WTC11 (cell line): ENCODE data around the gene SLC17A2. TPM values are rescaled to one million over a fixed set of nuclear protein-coding genes. Genes with fewer than 3 reads are reported as not detected.

Experiments
- ATAC-seq: fragments of 200-7000 bp; cut with Tn5 transposase; 2 replicates; pipeline ENCODE4 v1.10.0; 2021; ENCODE audit warnings: mild to moderate bottlenecking, moderate library complexity
- CTCF ChIA-PET: fragments of 300-600 bp; sonication (Branson Sonifier 250); formaldehyde crosslinking; loops from one replicate; lab custom pipeline; 2021; ENCODE audit warnings: antibody characterized with exemption; lab: Charles Lee
- POLR2A ChIA-PET: fragments of 350-600 bp; sonication (Branson Sonifier 250); formaldehyde crosslinking; loops from one replicate; lab custom pipeline; 2021; ENCODE audit warnings: antibody characterized with exemption; lab: Charles Lee
- DNase-seq: peaks from one replicate; pipeline ENCODE4 v3.0.0; 2021; ENCODE audit warnings: low spot score
- H3K27ac Mint-ChIP-seq: 2 replicates; pipeline ENCODE4 v1.8.0; 2021; ENCODE audit warnings: mixed read lengths
- H3K27me3 Mint-ChIP-seq: 2 replicates; pipeline ENCODE4 v1.8.0; 2021; ENCODE audit warnings: low read depth, mild to moderate bottlenecking, moderate library complexity, mixed read lengths
- H3K36me3 Mint-ChIP-seq: 2 replicates; pipeline ENCODE4 v1.8.0; 2021; ENCODE audit warnings: mixed read lengths
- H3K4me1 Mint-ChIP-seq: 2 replicates; pipeline ENCODE4 v1.8.0; 2022; ENCODE audit warnings: mixed read lengths
- H3K4me3 Mint-ChIP-seq: 2 replicates; pipeline ENCODE4 v1.8.0; 2021; ENCODE audit warnings: mild to moderate bottlenecking, moderate library complexity, mixed read lengths
- H3K9me3 Mint-ChIP-seq: 2 replicates; pipeline ENCODE4 v1.8.0; 2021; ENCODE audit warnings: mixed read lengths
- ATF1 ChIP-seq: sonication (generic); formaldehyde crosslinking; IDR thresholded peaks from 2 replicates; pipeline ENCODE4 v1.8.1; 2023; ENCODE audit warnings: mild to moderate bottlenecking, moderate library complexity, missing genetic modification reagents
- CREB1 ChIP-seq: sonication (generic); formaldehyde crosslinking; IDR thresholded peaks from 2 replicates; pipeline ENCODE4 v1.8.0; 2023; ENCODE audit warnings: mild to moderate bottlenecking, missing genetic modification reagents
- ELF4 ChIP-seq: sonication (generic); formaldehyde crosslinking; IDR thresholded peaks from 2 replicates; pipeline ENCODE4 v1.8.1; 2022; ENCODE audit warnings: low read depth, mild to moderate bottlenecking, moderate library complexity, missing genetic modification reagents
- EMX1 ChIP-seq: fragments of 250-450 bp; sonication (Bioruptor Pico); IDR thresholded peaks from 2 replicates; pipeline ENCODE4 v1.8.0; 2021; ENCODE audit warnings: mild to moderate bottlenecking
- ETV6 ChIP-seq: sonication (generic); formaldehyde crosslinking; IDR thresholded peaks from 2 replicates; pipeline ENCODE4 v1.8.1; 2022; ENCODE audit warnings: mild to moderate bottlenecking, missing genetic modification reagents
- FOXJ3 ChIP-seq: sonication (generic); formaldehyde crosslinking; IDR thresholded peaks from 2 replicates; pipeline ENCODE4 v1.9.0; 2021; ENCODE audit warnings: missing genetic modification reagents, mild to moderate bottlenecking, borderline replicate concordance
- FOXP1 ChIP-seq: sonication (generic); formaldehyde crosslinking; IDR thresholded peaks from 2 replicates; pipeline ENCODE4 v1.8.0; 2022; ENCODE audit warnings: missing genetic modification reagents, mild to moderate bottlenecking, moderate library complexity, borderline replicate concordance
- GTF2I ChIP-seq: fragments of 250-450 bp; sonication (Bioruptor Pico); conservative IDR thresholded peaks from 2 replicates; pipeline ENCODE4 v1.4.0; 2021; ENCODE audit warnings: mild to moderate bottlenecking
- HMGA2 ChIP-seq: fragments of 250-450 bp; sonication (Bioruptor Pico); IDR thresholded peaks from 2 replicates; pipeline ENCODE4 v1.4.0; 2021; ENCODE audit warnings: mild to moderate bottlenecking, moderate library complexity
- NFE2L1 ChIP-seq: sonication (generic); formaldehyde crosslinking; IDR thresholded peaks from 2 replicates; pipeline ENCODE4 v1.8.1; 2023; ENCODE audit warnings: missing genetic modification reagents
- NFYB ChIP-seq: sonication (generic); formaldehyde crosslinking; conservative IDR thresholded peaks from 2 replicates; pipeline ENCODE4 v1.8.0; 2022; ENCODE audit warnings: low read depth, missing genetic modification reagents
- OVOL2 ChIP-seq: fragments of 250-450 bp; sonication (Bioruptor Pico); IDR thresholded peaks from 2 replicates; pipeline ENCODE4 v1.9.0; 2021; ENCODE audit warnings: mild to moderate bottlenecking, borderline replicate concordance
- RELA ChIP-seq: sonication (generic); formaldehyde crosslinking; IDR thresholded peaks from 2 replicates; pipeline ENCODE4 v1.8.1; 2022; ENCODE audit warnings: missing genetic modification reagents, mild to moderate bottlenecking, borderline replicate concordance
- TCF7 ChIP-seq: sonication (generic); formaldehyde crosslinking; IDR thresholded peaks from 2 replicates; pipeline ENCODE4 v1.8.0; 2022; ENCODE audit warnings: mild to moderate bottlenecking, low read depth, missing genetic modification reagents, moderate library complexity
- TEAD4 ChIP-seq: sonication (generic); formaldehyde crosslinking; IDR thresholded peaks from 2 replicates; pipeline ENCODE4 v1.8.0; 2022; ENCODE audit warnings: mild to moderate bottlenecking, missing genetic modification reagents
- ZBTB21 ChIP-seq: sonication (generic); formaldehyde crosslinking; IDR thresholded peaks from 2 replicates; pipeline ENCODE4 v1.8.1; 2023; ENCODE audit warnings: mild to moderate bottlenecking, missing genetic modification reagents, borderline replicate concordance
- total RNA-seq: library from RNA; stranded (reverse); gene quantifications from 3 replicates; pipeline ENCODE4 v1.2.3, GENCODE V29; 2021
- TF ChIP-seq, protein P1 (sequence below): fragments of 250-450 bp; sonication (Bioruptor Pico); IDR thresholded peaks from 2 replicates; pipeline ENCODE4 v2.1.2; 2022; ENCODE audit warnings: mild to moderate bottlenecking, moderate library complexity
- TF ChIP-seq, protein P2 (sequence below): fragments of 250-450 bp; sonication (Bioruptor Pico); IDR thresholded peaks from 2 replicates; pipeline ENCODE4 v1.8.0; 2021; ENCODE audit warnings: mild to moderate bottlenecking
- TF ChIP-seq, protein P3 (sequence below): sonication (generic); formaldehyde crosslinking; IDR thresholded peaks from 2 replicates; pipeline ENCODE4 v1.8.1; 2022; ENCODE audit warnings: low read depth, mild to moderate bottlenecking, moderate library complexity, missing genetic modification reagents, borderline replicate concordance
- TF ChIP-seq, protein P4 (sequence below): fragments of 250-450 bp; sonication (Bioruptor Pico); IDR thresholded peaks from 2 replicates; pipeline ENCODE4 v1.9.0; 2021; ENCODE audit warnings: moderate library complexity, mild to moderate bottlenecking, inconsistent platforms, borderline replicate concordance
- TF ChIP-seq, protein P5 (sequence below): fragments of 250-450 bp; sonication (Bioruptor Pico); conservative IDR thresholded peaks from 2 replicates; pipeline ENCODE4 v1.9.0; 2021; ENCODE audit warnings: mild to moderate bottlenecking
- TF ChIP-seq, protein P6 (sequence below): sonication (generic); formaldehyde crosslinking; IDR thresholded peaks from 2 replicates; pipeline ENCODE4 v1.8.0; 2022; ENCODE audit warnings: mild to moderate bottlenecking, missing genetic modification reagents
- TF ChIP-seq, protein P7 (sequence below): sonication (generic); formaldehyde crosslinking; IDR thresholded peaks from 2 replicates; pipeline ENCODE4 v1.8.0; 2022; ENCODE audit warnings: missing genetic modification reagents
- TF ChIP-seq, protein P8 (sequence below): fragments of 200-600 bp; IDR thresholded peaks from 2 replicates; pipeline ENCODE4 v1.8.0; 2022; ENCODE audit warnings: antibody characterized with exemption

Gene SLC17A2
- total RNA-seq, 1 experiment from 2014 or later = not detected

DNA sequence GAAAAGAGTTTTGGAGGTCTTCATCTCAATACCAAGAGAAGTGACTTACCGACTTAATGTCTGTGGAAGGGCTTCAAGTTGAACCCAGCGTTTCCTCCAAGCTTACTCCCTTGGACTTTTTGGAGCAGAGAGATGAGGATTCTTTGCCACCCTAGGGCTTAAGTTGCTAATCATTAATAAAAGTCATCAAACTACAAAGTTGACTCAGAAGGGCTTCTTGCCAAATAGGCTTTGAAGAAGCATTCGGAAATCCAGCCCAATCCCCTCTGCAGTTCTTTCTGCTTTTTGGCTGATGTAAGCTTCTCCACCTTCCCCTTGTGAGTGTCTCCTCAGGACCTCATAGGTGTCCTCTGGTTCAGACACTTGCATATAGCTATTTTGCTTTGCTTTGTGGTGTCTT, 56.4 kb downstream of the SLC17A2 start, which contains the start of gene SLC17A3:
Gene SLC17A3 (minus strand): TSS at position 126 of the 400 bp plus-strand sequence. CDS start 5,856 bp downstream, outside the sequence.
- no peaks in the 10 kb centered on the region for H3K4me1 Mint-ChIP-seq
- H3K9me3 Mint-ChIP-seq = no peaks in the 10 kb centered on the region
- H3K27ac Mint-ChIP-seq = no peak within 1 kb of the TSS
- H3K27me3 Mint-ChIP-seq = peaks cover 5% of the 10 kb centered on the region
- no peak within 1 kb of the TSS for H3K4me3 Mint-ChIP-seq
- no peaks in the 10 kb centered on the region for H3K36me3 Mint-ChIP-seq
- ChIA-PET CTCF (interaction anchor here (2.8 kb wide), 1 partner anchor 8 kb away, joined by 9 read pairs; no protein-coding TSS in a partner anchor), POLR2A (no interaction called here)
- no peak for ATAC-seq
- no peak for TF ChIP-seq RELA (CRISPR knock-in tag)
- TF ChIP-seq, protein P1, sequence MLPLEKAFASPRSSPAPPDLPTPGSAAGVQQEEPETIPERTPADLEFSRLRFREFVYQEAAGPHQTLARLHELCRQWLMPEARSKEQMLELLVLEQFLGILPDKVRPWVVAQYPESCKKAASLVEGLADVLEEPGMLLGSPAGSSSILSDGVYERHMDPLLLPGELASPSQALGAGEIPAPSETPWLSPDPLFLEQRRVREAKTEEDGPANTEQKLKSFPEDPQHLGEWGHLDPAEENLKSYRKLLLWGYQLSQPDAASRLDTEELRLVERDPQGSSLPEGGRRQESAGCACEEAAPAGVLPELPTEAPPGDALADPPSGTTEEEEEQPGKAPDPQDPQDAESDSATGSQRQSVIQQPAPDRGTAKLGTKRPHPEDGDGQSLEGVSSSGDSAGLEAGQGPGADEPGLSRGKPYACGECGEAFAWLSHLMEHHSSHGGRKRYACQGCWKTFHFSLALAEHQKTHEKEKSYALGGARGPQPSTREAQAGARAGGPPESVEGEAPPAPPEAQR (CRISPR knock-in tag) = no peak
- no peak for TF ChIP-seq EMX1 (CRISPR knock-in tag)
- no peak for TF ChIP-seq ZBTB21
- no peak for TF ChIP-seq ATF1
- TF ChIP-seq, protein P2, sequence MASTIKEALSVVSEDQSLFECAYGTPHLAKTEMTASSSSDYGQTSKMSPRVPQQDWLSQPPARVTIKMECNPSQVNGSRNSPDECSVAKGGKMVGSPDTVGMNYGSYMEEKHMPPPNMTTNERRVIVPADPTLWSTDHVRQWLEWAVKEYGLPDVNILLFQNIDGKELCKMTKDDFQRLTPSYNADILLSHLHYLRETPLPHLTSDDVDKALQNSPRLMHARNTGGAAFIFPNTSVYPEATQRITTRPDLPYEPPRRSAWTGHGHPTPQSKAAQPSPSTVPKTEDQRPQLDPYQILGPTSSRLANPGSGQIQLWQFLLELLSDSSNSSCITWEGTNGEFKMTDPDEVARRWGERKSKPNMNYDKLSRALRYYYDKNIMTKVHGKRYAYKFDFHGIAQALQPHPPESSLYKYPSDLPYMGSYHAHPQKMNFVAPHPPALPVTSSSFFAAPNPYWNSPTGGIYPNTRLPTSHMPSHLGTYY (CRISPR knock-in tag) = no peak
- no peak for TF ChIP-seq ETV6 (CRISPR knock-in tag)
- no peak for TF ChIP-seq HMGA2 (CRISPR knock-in tag)
- TF ChIP-seq, protein P3, sequence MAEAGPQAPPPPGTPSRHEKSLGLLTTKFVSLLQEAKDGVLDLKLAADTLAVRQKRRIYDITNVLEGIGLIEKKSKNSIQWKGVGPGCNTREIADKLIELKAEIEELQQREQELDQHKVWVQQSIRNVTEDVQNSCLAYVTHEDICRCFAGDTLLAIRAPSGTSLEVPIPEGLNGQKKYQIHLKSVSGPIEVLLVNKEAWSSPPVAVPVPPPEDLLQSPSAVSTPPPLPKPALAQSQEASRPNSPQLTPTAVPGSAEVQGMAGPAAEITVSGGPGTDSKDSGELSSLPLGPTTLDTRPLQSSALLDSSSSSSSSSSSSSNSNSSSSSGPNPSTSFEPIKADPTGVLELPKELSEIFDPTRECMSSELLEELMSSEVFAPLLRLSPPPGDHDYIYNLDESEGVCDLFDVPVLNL (CRISPR knock-in tag) = no peak
- TF ChIP-seq FOXP1 = no peak
- no peak for TF ChIP-seq OVOL2 (CRISPR knock-in tag)
- no peak for TF ChIP-seq FOXJ3 (CRISPR knock-in tag)
- no peak for TF ChIP-seq NFYB
- TF ChIP-seq, protein P4, sequence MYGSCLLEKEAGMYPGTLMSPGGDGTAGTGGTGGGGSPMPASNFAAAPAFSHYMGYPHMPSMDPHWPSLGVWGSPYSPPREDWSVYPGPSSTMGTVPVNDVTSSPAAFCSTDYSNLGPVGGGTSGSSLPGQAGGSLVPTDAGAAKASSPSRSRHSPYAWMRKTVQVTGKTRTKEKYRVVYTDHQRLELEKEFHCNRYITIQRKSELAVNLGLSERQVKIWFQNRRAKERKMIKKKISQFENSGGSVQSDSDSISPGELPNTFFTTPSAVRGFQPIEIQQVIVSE = no peak
- TF ChIP-seq, protein P5, sequence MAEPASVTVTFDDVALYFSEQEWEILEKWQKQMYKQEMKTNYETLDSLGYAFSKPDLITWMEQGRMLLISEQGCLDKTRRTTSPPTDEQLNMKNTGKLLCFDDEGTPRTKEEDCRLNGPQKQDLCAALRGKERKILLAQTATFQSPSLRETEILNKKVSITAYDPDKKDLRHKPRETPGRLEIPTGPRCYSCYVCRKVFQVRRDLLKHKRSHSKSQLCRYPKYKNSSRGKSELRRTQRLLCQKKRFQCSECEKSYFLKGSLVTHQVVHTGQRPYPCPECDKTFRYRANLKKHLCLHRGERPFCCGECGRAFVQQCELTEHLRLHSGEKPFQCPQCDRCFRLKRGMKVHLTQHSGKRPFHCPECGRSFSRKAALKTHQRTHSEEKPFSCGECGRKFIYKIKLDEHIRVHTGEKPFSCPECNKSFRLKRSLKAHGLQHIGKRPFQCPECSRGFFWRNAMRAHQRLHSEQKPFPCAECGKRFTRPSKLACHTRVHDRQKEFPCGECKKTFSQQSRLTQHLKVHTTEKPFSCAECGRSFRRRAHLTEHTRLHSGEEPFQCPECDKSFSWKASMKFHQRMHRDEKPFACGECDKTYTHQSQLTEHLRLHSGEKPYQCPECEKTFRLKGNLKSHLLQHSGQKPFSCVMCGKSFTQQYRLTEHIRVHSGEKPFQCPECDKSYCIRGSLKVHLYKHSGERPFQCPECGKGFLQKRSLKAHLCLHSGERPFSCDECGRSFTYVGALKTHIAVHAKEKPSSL (CRISPR knock-in tag) = no peak
- no peak for TF ChIP-seq CREB1
- no peak for TF ChIP-seq ELF4 (CRISPR knock-in tag)
- TF ChIP-seq, protein P6, sequence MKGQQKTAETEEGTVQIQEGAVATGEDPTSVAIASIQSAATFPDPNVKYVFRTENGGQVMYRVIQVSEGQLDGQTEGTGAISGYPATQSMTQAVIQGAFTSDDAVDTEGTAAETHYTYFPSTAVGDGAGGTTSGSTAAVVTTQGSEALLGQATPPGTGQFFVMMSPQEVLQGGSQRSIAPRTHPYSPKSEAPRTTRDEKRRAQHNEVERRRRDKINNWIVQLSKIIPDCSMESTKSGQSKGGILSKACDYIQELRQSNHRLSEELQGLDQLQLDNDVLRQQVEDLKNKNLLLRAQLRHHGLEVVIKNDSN (CRISPR knock-in tag) = no peak
- no peak for TF ChIP-seq TEAD4 (CRISPR knock-in tag)
- no peak for TF ChIP-seq NFE2L1 (CRISPR knock-in tag)
- DNase-seq = no peak

DNA sequence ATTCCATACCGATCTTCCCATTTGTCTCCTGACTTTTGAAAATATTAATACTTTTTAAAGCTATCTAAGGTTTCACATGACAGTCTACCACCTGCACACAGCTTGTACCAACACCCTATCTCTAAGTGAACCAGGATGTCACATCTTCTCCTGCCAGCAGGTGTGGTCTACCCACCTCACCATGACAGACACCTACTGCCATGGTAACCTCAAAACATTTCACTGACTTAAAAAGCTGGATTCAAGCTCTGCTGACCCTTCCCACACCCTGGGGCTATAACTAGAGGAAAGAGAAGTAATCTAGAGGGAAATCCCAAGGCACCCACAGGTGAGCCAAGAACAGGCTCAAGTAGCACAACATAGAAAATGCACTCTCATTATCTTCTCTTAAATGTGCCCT, 57.7 kb downstream of the SLC17A2 start:
- POLR2A ChIA-PET = no interaction called here
- CTCF ChIA-PET = interaction anchor here (2.8 kb wide), 1 partner anchor 9 kb away, joined by 9 read pairs; no protein-coding TSS in a partner anchor
- H3K36me3 Mint-ChIP-seq = no peaks in the 10 kb centered on the region
- TF ChIP-seq, protein P7, sequence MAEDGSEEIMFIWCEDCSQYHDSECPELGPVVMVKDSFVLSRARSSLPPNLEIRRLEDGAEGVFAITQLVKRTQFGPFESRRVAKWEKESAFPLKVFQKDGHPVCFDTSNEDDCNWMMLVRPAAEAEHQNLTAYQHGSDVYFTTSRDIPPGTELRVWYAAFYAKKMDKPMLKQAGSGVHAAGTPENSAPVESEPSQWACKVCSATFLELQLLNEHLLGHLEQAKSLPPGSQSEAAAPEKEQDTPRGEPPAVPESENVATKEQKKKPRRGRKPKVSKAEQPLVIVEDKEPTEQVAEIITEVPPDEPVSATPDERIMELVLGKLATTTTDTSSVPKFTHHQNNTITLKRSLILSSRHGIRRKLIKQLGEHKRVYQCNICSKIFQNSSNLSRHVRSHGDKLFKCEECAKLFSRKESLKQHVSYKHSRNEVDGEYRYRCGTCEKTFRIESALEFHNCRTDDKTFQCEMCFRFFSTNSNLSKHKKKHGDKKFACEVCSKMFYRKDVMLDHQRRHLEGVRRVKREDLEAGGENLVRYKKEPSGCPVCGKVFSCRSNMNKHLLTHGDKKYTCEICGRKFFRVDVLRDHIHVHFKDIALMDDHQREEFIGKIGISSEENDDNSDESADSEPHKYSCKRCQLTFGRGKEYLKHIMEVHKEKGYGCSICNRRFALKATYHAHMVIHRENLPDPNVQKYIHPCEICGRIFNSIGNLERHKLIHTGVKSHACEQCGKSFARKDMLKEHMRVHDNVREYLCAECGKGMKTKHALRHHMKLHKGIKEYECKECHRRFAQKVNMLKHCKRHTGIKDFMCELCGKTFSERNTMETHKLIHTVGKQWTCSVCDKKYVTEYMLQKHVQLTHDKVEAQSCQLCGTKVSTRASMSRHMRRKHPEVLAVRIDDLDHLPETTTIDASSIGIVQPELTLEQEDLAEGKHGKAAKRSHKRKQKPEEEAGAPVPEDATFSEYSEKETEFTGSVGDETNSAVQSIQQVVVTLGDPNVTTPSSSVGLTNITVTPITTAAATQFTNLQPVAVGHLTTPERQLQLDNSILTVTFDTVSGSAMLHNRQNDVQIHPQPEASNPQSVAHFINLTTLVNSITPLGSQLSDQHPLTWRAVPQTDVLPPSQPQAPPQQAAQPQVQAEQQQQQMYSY (CRISPR knock-in tag) = no peak
- TF ChIP-seq, protein P8, sequence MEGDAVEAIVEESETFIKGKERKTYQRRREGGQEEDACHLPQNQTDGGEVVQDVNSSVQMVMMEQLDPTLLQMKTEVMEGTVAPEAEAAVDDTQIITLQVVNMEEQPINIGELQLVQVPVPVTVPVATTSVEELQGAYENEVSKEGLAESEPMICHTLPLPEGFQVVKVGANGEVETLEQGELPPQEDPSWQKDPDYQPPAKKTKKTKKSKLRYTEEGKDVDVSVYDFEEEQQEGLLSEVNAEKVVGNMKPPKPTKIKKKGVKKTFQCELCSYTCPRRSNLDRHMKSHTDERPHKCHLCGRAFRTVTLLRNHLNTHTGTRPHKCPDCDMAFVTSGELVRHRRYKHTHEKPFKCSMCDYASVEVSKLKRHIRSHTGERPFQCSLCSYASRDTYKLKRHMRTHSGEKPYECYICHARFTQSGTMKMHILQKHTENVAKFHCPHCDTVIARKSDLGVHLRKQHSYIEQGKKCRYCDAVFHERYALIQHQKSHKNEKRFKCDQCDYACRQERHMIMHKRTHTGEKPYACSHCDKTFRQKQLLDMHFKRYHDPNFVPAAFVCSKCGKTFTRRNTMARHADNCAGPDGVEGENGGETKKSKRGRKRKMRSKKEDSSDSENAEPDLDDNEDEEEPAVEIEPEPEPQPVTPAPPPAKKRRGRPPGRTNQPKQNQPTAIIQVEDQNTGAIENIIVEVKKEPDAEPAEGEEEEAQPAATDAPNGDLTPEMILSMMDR = no peak
- TF ChIP-seq TCF7 (CRISPR knock-in tag) (no peak), GTF2I (no peak)

More for the DNA sequence above, 57.7 kb downstream of the SLC17A2 start:
- Mint-ChIP-seq H3K4me1 (no peaks in the 10 kb centered on the region), H3K27me3 (peaks cover 5% of the 10 kb centered on the region), H3K4me3 (no peak overlapping the region), H3K9me3 (no peaks in the 10 kb centered on the region), H3K27ac (no peak overlapping the region)
- no peak for ATAC-seq
- DNase-seq = no peak
